Stimulated activated CD8-positive, alpha-beta memory T cell treated with anti-CD3 and anti-CD28 coated beads, Interleukin-15, amount 100 ng/mL, for 4 hours (primary cell): ENCODE results near the gene ABCD3.
A peak's percentile ranks its signal among the peaks of the same experiment; 100 is the strongest.

Experiments
- DNase-seq, 2 donors: peaks; one replicate each; pipeline ENCODE4 v3.0.0-alpha.2; 2020; ENCODE audit warnings: low read depth in 2 of 2

ABCD3 gene

DNA sequence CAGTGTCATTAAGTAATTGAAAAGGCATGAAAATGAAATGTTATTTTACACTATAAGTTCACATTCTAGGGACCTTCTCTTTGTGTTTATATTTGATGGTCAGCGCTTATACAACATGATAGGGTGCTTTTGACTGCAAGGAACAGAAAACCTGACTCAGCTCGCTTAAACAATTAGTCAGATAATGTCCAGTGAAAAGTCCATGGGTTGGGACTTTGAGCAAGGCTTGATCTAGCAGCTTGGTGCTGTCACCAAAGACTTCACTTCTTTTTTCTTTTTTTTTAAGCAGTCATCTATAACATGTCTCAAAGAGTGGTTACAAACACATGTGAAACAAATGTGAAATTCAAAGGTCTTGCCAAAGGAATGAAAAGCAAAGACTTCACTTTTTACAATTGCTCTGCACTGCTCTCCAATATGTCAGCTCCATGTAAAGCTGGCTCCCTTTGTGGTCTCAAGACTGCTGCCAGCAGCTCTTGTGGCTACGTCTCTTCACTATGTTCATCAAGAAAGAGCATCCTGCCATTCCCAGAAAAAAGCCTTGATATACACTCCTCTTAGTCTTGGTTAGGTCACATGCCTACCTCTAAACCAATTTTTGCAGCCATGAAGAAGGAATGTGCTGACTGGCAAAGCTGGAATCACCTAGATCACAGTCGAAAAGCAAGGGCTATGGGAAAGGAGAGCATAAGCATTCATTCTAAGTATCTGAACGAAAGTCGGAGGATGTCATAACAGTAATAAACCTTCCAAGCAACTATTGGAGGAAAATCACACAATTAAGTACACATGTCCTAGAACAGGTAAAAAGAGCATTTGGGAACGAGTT is 108.2 kb downstream of the ABCD3 start:
- DNase-seq = no peak

- DNase-seq = no peak
These were observed 109.3 kb downstream of the ABCD3 start for GRCh38 chr1:94527447-94528031.

- DNase-seq = no peak
These were observed 110.1 kb downstream of the ABCD3 start for GRCh38 chr1:94528299-94528698.

DNA sequence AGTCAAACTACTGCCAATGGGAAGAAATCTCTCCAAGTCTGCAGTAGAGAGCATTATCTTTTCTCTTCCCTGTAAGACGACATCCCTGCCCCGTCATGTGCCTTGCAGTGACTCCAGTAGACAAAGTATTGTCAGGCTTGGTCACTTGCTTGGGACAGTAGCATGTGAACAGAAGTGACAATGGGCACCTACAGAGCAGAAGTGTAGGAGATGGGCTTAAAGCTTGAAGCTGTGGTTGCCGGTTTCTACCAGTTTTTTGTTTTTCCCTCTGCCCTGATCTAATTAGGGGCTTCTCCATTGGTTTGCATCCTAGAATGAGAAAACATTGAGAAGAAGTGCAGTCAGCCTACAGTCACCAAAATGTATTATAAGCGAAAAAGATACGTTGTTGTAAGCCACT is 110.6 kb downstream of the ABCD3 start:
- DNase-seq = no peak

DNA sequence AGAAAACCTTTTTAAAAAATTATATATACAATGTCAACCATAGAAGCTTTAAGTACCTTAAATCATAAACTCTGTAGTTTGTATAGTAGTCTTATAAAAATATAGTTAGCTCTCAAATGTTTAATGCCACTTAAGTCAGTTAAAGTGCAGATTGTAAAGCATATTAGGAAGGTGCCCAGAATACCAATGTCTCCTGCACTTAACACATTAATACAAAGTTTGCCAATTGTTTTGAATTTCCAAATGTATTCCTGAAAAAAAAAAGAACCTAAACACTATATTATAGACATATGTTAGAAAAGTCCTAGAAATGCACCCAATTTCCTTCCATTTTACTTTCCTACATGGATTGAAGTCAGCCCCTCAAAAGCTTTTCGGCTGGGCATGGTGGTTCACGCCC is 111.2 kb downstream of the ABCD3 start:
- no peak for DNase-seq

GRCh38 chr1:94530373-94530878 is 112.2 kb downstream of the ABCD3 start:
- no peak for DNase-seq

- DNase-seq = no peak
These were observed 113.5 kb downstream of the ABCD3 start for GRCh38 chr1:94531664-94532063.

- DNase-seq = no peak
These were observed 113.9 kb downstream of the ABCD3 start for GRCh38 chr1:94532077-94532476.

- no peak for DNase-seq
These were observed 116.9 kb downstream of the ABCD3 start for GRCh38 chr1:94535095-94535494.

DNA sequence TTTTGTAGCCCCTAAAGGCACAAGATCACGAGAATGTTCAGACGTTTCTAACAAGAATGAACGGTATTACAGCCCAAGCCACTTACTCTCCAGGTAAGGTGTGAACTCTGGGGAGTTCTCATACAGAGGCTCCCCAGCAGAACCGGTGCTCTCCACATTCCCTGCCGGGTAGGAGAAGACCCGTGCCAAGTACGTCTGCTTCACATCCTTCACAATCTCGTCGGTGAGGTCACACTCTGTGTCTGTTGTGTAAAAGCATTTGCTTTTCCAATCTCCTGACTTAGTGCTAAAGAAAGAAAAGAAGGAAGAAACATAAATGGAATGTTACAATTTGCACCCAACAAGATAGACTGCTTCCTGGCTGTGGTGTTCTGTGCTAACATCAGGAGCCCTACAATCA is 117.7 kb downstream of the ABCD3 start:
- DNase-seq = no peak

GRCh38 chr1:94537254-94537653 is 119.1 kb downstream of the ABCD3 start:
- DNase-seq = no peak

GRCh38 chr1:94538243-94538827 is 120.1 kb downstream of the ABCD3 start:
- DNase-seq = no peak

DNA sequence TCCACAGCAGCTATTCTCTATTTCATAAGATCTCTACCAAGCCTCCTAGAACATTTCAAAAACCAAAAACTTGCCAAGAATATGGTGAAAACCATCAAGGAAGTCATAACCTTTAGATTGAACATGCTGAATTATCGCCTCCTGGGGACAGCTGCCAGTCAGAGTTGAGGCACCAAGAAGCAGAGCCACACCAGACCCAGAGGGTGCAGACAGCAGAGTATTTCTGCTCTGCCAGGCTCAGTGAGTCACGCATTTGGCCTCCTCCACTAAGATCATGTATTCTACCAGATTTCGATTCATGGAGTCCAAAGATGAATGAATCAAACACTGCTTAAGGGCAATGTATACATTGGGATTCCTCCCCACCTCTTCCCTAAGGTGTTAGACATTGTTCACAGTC is 121.3 kb downstream of the ABCD3 start:
- no peak for DNase-seq

DNA sequence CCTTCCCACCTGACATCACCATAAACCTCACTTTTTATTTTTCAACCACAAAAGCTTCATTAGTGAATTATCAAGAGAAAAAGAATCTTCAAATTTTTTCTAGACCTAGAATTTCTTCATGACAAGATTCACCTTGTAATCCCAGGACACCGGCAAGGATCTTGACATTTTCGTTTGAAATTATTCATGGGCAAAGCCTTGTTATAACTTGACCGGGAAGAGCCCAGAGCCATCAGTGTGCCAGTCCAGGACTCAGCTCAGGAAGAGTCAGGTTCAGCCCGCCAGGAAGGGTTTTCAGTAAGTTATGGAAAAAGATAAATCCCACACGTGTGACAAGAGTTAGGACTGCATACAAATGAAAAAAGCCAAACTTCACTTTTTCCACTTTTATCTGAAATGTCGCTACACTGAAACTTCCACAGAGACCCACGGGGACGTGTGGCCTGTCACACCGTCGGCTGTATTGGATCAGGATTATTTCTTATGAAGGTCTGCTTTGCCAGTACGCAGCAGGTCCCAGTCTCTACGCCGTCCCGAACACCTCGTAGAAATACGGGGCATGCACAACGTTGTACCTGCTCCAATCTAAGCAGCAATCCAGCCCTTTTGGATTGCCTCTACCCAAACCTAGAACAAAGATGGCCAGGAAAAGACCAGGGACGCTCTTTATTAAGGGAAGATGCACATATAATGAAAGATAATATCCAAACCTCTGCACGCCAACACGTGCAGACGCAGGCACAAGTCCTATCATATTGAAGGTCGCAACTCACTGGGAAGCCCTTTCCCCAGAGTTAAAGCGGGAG is 122.5 kb downstream of the ABCD3 start:
- no peak for DNase-seq

GRCh38 chr1:94541246-94542087 is 123.3 kb downstream of the ABCD3 start, which contains the start of gene F3:
TSS of gene F3 (minus strand) at chr1:94541759. CDS start at chr1:94541636, 123 bp downstream.
- DNase-seq = peak; percentile 59 to 66

GRCh38 chr1:94542088-94542870 is 124.1 kb downstream of the ABCD3 start:
- DNase-seq = no peak

DNA sequence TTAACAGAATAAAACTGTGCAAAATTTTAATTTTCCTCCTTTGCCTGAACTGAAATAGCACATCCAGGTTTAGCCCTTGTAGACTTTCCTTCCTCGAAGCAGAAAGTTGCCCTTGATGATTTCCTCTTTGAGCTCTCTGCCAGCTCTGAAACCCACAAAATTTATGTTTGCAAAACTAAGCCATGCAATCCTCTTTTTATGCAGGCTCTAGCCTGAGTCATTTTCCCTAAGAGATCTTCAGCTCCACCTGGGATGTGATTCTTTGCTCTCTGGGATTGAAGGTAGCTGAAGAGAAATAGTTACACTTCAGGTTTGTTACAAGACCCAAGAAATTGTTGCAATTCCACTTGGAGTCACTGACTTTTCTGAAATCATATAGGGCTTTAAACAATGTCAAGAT is 124.8 kb downstream of the ABCD3 start:
- DNase-seq = no peak

- no peak for DNase-seq
These were observed 125.9 kb downstream of the ABCD3 start for GRCh38 chr1:94543893-94544635.

- no peak for DNase-seq
These were observed 126.7 kb downstream of the ABCD3 start for GRCh38 chr1:94544706-94545490.
